ENCODE results near the gene PLOD1.

The PLOD1 gene

DNA sequence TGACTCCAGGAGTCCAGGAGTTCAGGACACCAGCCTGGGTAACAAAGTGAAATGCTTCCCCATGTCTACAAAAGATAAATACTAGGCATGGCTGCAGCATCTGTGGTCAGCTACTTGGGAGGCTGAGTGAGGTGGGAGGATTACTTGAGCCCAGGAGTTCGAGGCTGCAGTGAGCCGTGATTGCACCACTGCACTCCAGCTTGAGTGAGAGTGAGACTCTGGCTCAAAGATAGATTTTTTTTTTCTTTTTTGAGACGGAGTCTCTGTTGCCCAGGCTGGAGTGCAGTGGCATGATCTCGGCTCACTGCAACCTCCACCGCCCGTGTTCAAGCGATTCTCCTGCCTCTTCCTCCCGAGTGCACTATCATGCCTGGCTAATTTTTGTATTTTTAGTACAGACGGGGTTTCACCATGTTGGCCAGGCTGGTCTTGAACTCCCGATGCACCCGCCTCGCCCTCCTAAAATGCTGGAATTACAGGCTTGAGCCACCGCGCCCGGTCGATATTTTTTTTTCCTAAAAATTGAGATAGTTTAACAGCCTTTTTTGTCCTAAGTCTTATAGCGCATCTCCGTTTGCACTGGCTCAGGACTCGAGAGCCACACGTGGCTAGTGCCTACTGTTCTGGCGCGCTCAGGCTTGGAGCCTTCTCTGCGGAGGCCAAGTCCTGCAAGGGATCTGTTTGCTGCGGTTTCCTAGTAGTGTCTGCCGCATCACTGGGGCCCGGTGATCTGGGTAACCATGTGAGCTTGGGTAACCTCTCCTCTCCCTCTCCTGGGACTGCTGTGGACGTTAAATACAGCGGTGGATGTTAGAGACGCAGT, 44.7 kb downstream of the PLOD1 start:
- H3K79me2 ChIP-seq (ENCODE audit: insufficient read depth, low read length): peaks cover 4% of the 10 kb centered on the region; the same call in 1 of the 2 replicates
- H3K9me3 ChIP-seq (ENCODE audit: low read length): no peaks in the 10 kb centered on the region
- H3K9me2 ChIP-seq (ENCODE audit: low read depth, low read length): no peaks in the 10 kb centered on the region
- no peaks in the 10 kb centered on the region for H3F3A ChIP-seq (ENCODE audit: insufficient read depth, low read length)
- peaks cover 32% of the 10 kb centered on the region for H3K36me3 ChIP-seq (ENCODE audit: insufficient read depth, low read length)
- H3K4me2 ChIP-seq (ENCODE audit: low read length): peak overlapping the region; percentile 69
- TF ChIP-seq, protein P1, sequence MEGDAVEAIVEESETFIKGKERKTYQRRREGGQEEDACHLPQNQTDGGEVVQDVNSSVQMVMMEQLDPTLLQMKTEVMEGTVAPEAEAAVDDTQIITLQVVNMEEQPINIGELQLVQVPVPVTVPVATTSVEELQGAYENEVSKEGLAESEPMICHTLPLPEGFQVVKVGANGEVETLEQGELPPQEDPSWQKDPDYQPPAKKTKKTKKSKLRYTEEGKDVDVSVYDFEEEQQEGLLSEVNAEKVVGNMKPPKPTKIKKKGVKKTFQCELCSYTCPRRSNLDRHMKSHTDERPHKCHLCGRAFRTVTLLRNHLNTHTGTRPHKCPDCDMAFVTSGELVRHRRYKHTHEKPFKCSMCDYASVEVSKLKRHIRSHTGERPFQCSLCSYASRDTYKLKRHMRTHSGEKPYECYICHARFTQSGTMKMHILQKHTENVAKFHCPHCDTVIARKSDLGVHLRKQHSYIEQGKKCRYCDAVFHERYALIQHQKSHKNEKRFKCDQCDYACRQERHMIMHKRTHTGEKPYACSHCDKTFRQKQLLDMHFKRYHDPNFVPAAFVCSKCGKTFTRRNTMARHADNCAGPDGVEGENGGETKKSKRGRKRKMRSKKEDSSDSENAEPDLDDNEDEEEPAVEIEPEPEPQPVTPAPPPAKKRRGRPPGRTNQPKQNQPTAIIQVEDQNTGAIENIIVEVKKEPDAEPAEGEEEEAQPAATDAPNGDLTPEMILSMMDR (IDR thresholded peaks at IDR 0.05; ENCODE audit: low read length): no peak
- no peak for TF ChIP-seq EZH2 (IDR thresholded peaks at IDR 0.05; ENCODE audit: borderline replicate concordance, low read length)
- peak overlapping the region; percentile 53 for H3K9ac ChIP-seq (ENCODE audit: low read length)
- no peaks in the 10 kb centered on the region for H4K20me1 ChIP-seq (ENCODE audit: insufficient read depth, low read length)
- no peaks in the 10 kb centered on the region for H3K27me3 ChIP-seq (ENCODE audit: insufficient read depth, low read length)
- H3K27ac ChIP-seq (ENCODE audit: low read depth, low read length, poor library complexity, severe bottlenecking): peak overlapping the region; percentile 66
- H3K4me1 ChIP-seq (ENCODE audit: insufficient read depth, low read length, severe bottlenecking): peaks cover 30% of the 10 kb centered on the region
- H2AFZ ChIP-seq (ENCODE audit: low read length): no peak overlapping the region
- H3K4me3 ChIP-seq (ENCODE audit: low read depth, low read length, poor library complexity, severe bottlenecking): peak overlapping the region; percentile 95

DNA sequence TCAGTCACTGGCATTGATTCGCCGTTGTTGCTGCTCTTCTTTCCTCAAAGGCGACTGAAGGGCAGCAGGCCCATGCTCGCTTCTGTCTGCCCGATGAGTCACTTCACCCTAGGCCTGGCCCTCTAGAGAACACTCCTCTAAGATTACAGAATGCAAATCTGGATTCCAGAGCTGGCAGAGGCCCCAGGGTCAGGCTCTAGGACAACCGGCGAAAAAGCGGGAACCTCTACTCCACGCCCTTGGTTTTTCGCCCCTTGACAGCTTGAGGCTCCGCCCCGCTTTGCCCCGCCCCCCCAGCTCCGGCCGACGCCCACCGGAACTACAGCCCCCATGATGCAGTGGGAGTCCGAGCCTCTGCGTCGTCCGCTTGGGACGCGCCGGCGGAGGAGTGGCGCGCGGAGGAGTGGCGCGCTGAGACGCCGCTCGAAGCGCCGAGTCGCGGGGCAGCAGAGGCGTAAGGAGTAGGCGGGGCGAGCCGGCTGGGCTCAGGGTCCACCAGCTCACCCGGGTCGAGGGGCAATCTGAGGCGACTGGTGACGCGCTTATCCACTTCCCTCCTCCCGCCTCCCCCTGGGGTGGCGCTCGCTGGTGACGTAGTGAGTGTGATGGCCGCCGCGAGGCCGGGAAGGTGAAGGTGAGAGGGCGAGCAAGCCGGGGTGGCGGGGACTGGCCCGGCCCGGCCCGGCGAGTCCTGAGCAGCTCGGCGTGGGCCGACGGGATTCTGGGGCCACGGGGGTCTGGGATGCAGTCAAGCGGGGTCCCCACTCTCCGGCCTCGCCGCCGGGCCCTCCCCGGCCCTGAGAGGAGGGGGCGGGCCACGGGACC, 45.5 kb downstream of the PLOD1 start, which contains the start of gene MFN2:
MFN2 (plus strand) TSS at position 594 of the 825 bp plus-strand sequence. CDS start 8,725 bp downstream, outside the sequence.
- TF ChIP-seq, protein P1 (IDR thresholded peaks at IDR 0.05; ENCODE audit: low read length): no peak
- no peak for TF ChIP-seq EZH2 (IDR thresholded peaks at IDR 0.05; ENCODE audit: borderline replicate concordance, low read length)
- Histone ChIP-seq H3K27me3 (ENCODE audit: insufficient read depth, low read length) (no peaks in the 10 kb centered on the region), H2AFZ (ENCODE audit: low read length) (no peak within 1 kb of the TSS), H3F3A (ENCODE audit: insufficient read depth, low read length) (no peaks in the 10 kb centered on the region), H3K27ac (ENCODE audit: low read depth, low read length, poor library complexity, severe bottlenecking) (peak within 1 kb of the TSS; percentile 66), H3K4me2 (ENCODE audit: low read length) (peak within 1 kb of the TSS; percentile 90), H4K20me1 (ENCODE audit: insufficient read depth, low read length) (no peaks in the 10 kb centered on the region), H3K9me2 (ENCODE audit: low read depth, low read length) (no peaks in the 10 kb centered on the region), H3K9me3 (ENCODE audit: low read length) (no peaks in the 10 kb centered on the region), H3K36me3 (ENCODE audit: insufficient read depth, low read length) (peaks cover 35% of the 10 kb centered on the region), H3K4me1 (ENCODE audit: insufficient read depth, low read length, severe bottlenecking) (peaks cover 30% of the 10 kb centered on the region), H3K4me3 (ENCODE audit: low read depth, low read length, poor library complexity, severe bottlenecking) (peak within 1 kb of the TSS; percentile 95), H3K9ac (ENCODE audit: low read length) (peak within 1 kb of the TSS; percentile 93), H3K79me2 (ENCODE audit: insufficient read depth, low read length) (peaks cover 4% of the 10 kb centered on the region; the same call in 1 of the 2 replicates)

DNA sequence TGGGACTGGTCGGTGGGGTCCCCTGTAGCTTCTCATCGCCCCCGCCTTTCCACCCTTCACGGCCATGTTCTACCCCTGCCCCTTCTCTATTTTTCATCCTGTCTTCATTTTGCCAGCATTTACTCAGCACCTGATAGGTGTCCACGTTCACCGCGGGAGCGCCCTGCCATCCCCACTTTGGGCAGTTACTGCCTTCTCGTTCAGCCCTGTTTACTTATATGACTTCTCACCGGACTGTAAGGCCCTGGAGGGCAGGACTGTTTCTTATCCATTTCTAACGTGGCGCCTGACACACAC, 46.1 kb downstream of the PLOD1 start:
- Histone ChIP-seq H3K27ac (ENCODE audit: low read depth, low read length, poor library complexity, severe bottlenecking) (peak overlapping the region; percentile 49), H3K36me3 (ENCODE audit: insufficient read depth, low read length) (peaks cover 32% of the 10 kb centered on the region; the same call in 1 of the 2 replicates), H3K9ac (ENCODE audit: low read length) (peak overlapping the region; percentile 93), H3K9me2 (ENCODE audit: low read depth, low read length) (no peaks in the 10 kb centered on the region), H3F3A (ENCODE audit: insufficient read depth, low read length) (no peaks in the 10 kb centered on the region), H4K20me1 (ENCODE audit: insufficient read depth, low read length) (no peaks in the 10 kb centered on the region), H3K27me3 (ENCODE audit: insufficient read depth, low read length) (no peaks in the 10 kb centered on the region), H3K4me1 (ENCODE audit: insufficient read depth, low read length, severe bottlenecking) (peaks cover 30% of the 10 kb centered on the region), H3K79me2 (ENCODE audit: insufficient read depth, low read length) (peaks cover 4% of the 10 kb centered on the region; the same call in 1 of the 2 replicates), H3K4me3 (ENCODE audit: low read depth, low read length, poor library complexity, severe bottlenecking) (peak overlapping the region; percentile 95), H3K4me2 (ENCODE audit: low read length) (peak overlapping the region; percentile 90), H3K9me3 (ENCODE audit: low read length) (no peaks in the 10 kb centered on the region), H2AFZ (ENCODE audit: low read length) (no peak overlapping the region)
- TF ChIP-seq, protein P1 (IDR thresholded peaks at IDR 0.05; ENCODE audit: low read length): no peak
- no peak for TF ChIP-seq EZH2 (IDR thresholded peaks at IDR 0.05; ENCODE audit: borderline replicate concordance, low read length)
